NCI-H1105 treated with DMSO at 0.1 percent for 48 hours (cell line): ENCODE measurements around the gene CCDC57.

Source experiments
- DNase-seq: peaks from one replicate; lab custom pipeline; 2025; lab: John Stamatoyannopoulos, UW

The CCDC57 gene

GRCh38 chr17:82091264-82092066 lies 121.2 kb downstream of the CCDC57 start:
- DNase-seq = no peak

GRCh38 chr17:82090549-82091263 lies 121.9 kb downstream of the CCDC57 start:
- no peak for DNase-seq

- no peak for DNase-seq
Measured at GRCh38 chr17:82089723-82090548, 122.7 kb downstream of the CCDC57 start.

- DNase-seq = no peak
Measured at GRCh38 chr17:82088838-82089722, 123.6 kb downstream of the CCDC57 start.

GRCh38 chr17:82087961-82088837 lies 124.4 kb downstream of the CCDC57 start:
- no peak for DNase-seq

- DNase-seq = no peak
Measured at GRCh38 chr17:82086941-82087906, 125.4 kb downstream of the CCDC57 start.

- no peak for DNase-seq
Measured at GRCh38 chr17:82085931-82086764, 126.5 kb downstream of the CCDC57 start.

GRCh38 chr17:82085031-82085861 lies 127.4 kb downstream of the CCDC57 start:
- DNase-seq = no peak

GRCh38 chr17:82084373-82085030 lies 128.1 kb downstream of the CCDC57 start:
- DNase-seq = no peak

- DNase-seq = no peak
Measured at GRCh38 chr17:82083533-82084359, 128.9 kb downstream of the CCDC57 start.

- DNase-seq = no peak
Measured at GRCh38 chr17:82083009-82083408, 129.6 kb downstream of the CCDC57 start.

- no peak for DNase-seq
Measured at GRCh38 chr17:82082456-82082855, 130.2 kb downstream of the CCDC57 start.

GRCh38 chr17:82081966-82082365 lies 130.7 kb downstream of the CCDC57 start:
- DNase-seq = no peak

GRCh38 chr17:82081546-82081945 lies 131.1 kb downstream of the CCDC57 start:
- DNase-seq = no peak

GRCh38 chr17:82080789-82081464 lies 131.7 kb downstream of the CCDC57 start:
- no peak for DNase-seq
